ENCODE measurements around the gene LRCH3. TPM values are rescaled to one million over a fixed set of nuclear protein-coding genes. Genes with fewer than 3 reads are reported as not detected.

LRCH3 gene
- total RNA-seq, 3 donors from 2014 or later = 41.6 to 61.0 (median 49.8) TPM

DNA sequence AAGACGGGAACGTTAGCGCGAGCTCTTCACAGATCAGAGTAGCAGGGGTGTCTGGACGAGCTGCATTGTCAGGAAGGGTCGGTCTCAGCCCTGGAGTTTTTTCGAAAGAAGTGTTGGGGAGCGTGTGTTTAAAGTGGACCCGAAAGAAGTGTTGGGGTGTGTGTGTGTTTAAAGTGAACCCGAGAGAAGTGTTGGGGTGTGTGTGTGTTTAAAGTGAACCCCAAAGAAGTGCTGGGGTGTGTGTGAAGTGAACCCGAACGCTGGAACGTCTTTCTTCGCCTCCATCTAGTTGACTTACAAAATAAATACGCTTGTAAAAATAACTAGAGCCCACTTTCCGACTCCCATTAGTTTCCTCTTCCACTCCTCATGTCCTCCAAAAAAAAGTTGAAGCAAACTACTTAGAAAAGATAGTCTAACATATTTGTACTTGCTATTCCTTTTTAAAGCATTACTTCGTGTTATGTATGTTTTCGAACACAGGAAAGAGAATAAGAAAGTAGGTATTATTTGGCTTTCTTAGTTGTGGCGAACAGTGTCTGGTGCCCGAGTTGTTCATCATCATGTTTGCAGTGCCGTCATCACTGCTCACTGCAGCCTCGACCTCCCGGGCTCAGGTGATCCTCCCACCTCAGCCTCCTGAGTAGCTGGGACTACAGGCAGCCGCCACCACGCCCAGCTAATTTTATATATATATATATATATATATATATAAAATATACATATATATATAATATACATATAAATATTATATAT is 1.0 kb downstream of the LRCH3 start:
- H3K27ac ChIP-seq = peak overlapping the region; percentile 98
- H3K4me1 ChIP-seq = no peaks in the 10 kb centered on the region
- H3K27me3 ChIP-seq = no peaks in the 10 kb centered on the region
- intact Hi-C loops (cut with DNase I; ENCODE audit: low total_unique reads) = no loop called here
- TF ChIP-seq, protein P1, sequence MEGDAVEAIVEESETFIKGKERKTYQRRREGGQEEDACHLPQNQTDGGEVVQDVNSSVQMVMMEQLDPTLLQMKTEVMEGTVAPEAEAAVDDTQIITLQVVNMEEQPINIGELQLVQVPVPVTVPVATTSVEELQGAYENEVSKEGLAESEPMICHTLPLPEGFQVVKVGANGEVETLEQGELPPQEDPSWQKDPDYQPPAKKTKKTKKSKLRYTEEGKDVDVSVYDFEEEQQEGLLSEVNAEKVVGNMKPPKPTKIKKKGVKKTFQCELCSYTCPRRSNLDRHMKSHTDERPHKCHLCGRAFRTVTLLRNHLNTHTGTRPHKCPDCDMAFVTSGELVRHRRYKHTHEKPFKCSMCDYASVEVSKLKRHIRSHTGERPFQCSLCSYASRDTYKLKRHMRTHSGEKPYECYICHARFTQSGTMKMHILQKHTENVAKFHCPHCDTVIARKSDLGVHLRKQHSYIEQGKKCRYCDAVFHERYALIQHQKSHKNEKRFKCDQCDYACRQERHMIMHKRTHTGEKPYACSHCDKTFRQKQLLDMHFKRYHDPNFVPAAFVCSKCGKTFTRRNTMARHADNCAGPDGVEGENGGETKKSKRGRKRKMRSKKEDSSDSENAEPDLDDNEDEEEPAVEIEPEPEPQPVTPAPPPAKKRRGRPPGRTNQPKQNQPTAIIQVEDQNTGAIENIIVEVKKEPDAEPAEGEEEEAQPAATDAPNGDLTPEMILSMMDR (IDR thresholded peaks at IDR 0.05) = no peak
- TF ChIP-seq POLR2A (IDR thresholded peaks at IDR 0.05) (no peak), POLR2AphosphoS5 (IDR thresholded peaks at IDR 0.05) (no peak)
- H3K36me3 ChIP-seq = no peaks in the 10 kb centered on the region
- peak overlapping the region; percentile 79 to 98 (median 97) for H3K4me3 ChIP-seq
- DNase-seq (ENCODE audit: low spot score in 2 of 2) = no peak
- H3K9me3 ChIP-seq = no peaks in the 10 kb centered on the region

DNA sequence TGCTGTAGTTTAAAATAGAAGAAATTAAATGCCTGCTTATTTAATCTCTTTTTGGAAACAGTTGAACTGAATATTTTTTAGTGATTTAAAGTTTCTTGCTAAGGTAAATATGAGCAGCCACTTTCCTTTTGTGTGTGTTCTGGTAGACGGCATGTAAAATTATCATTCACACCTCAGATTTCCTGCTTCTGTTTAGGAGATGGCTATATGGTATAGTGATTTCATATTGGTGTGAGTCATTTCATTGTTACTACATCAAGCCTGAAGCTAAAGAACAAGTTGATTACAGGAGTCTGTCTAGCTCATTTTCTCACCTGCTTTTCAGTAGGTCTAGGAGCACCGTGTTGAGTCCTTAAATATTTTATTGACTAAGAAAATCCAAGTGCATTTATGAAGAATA is 2.2 kb downstream of the LRCH3 start:
- no peaks in the 10 kb centered on the region for H3K4me1 ChIP-seq
- H3K27ac ChIP-seq = no peak overlapping the region
- no peaks in the 10 kb centered on the region for H3K27me3 ChIP-seq
- intact Hi-C loops (cut with DNase I; ENCODE audit: low total_unique reads) = no loop called here
- peak overlapping the region in 1 of 3 donors; percentile 24 for H3K4me3 ChIP-seq
- TF ChIP-seq POLR2A (IDR thresholded peaks at IDR 0.05) (no peak), POLR2AphosphoS5 (IDR thresholded peaks at IDR 0.05) (no peak)
- TF ChIP-seq, protein P1 (IDR thresholded peaks at IDR 0.05) = no peak
- no peaks in the 10 kb centered on the region for H3K9me3 ChIP-seq
- H3K36me3 ChIP-seq = no peaks in the 10 kb centered on the region
- DNase-seq (ENCODE audit: low spot score in 2 of 2) = no peak

DNA sequence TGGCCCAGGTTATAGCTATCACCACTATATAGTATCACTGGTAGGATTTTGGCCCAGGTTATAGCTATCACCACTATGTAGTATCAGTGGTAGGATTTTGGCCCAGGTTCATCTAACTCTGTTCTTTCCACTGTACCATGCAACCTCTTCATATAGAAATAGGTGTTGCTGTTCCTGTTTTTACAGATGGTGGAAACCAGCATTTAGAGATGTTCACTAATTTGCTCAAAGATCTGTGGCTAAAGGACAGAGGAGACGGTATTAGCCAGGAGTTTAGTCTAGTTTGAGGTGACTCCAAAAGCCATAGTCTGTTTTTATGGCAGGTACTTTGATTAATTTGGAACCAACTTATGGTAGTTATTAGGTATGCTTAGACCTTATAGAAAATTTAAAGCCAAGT is 3.1 kb downstream of the LRCH3 start:
- no peak overlapping the region for H3K27ac ChIP-seq
- TF ChIP-seq POLR2AphosphoS5 (IDR thresholded peaks at IDR 0.05) (no peak), POLR2A (IDR thresholded peaks at IDR 0.05) (no peak)
- TF ChIP-seq, protein P1 (IDR thresholded peaks at IDR 0.05) = no peak
- intact Hi-C loops (cut with DNase I; ENCODE audit: low total_unique reads) = no loop called here
- no peaks in the 10 kb centered on the region for H3K27me3 ChIP-seq
- H3K4me3 ChIP-seq = no peak overlapping the region
- no peaks in the 10 kb centered on the region for H3K36me3 ChIP-seq
- no peaks in the 10 kb centered on the region for H3K9me3 ChIP-seq
- DNase-seq (ENCODE audit: low spot score in 2 of 2) = no peak
- no peaks in the 10 kb centered on the region for H3K4me1 ChIP-seq

GRCh38 chr3:197795200-197795599 is 4.1 kb downstream of the LRCH3 start:
- Histone ChIP-seq H3K27me3 (no peaks in the 10 kb centered on the region), H3K4me3 (no peak overlapping the region), H3K36me3 (no peaks in the 10 kb centered on the region), H3K4me1 (no peaks in the 10 kb centered on the region), H3K9me3 (no peaks in the 10 kb centered on the region), H3K27ac (no peak overlapping the region)
- intact Hi-C loops (cut with DNase I; ENCODE audit: low total_unique reads) = no loop called here
- no peak for DNase-seq (ENCODE audit: low spot score in 2 of 2)
- TF ChIP-seq, protein P1 (IDR thresholded peaks at IDR 0.05) = no peak
- TF ChIP-seq POLR2AphosphoS5 (IDR thresholded peaks at IDR 0.05) (no peak), POLR2A (IDR thresholded peaks at IDR 0.05) (no peak)

DNA sequence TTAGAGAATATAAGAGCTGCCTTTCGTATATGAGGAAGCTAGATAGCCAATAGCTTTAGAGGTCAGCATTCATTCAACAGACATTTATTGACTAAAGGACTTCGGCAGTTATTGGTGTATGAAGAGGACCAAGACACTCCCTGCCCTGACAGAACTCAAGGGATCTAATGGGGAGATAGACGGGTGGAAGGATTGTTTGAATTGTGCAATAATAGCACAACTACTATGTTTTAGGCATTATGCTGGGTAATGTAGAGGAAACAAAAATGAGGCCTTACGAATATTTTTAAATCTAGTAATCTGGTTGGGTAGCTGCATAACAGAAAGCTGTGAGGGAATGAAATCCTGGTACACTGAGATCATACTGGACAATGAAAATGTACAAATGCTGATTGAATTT is 5.0 kb downstream of the LRCH3 start:
- Histone ChIP-seq H3K27me3 (no peaks in the 10 kb centered on the region), H3K36me3 (no peaks in the 10 kb centered on the region), H3K9me3 (no peaks in the 10 kb centered on the region), H3K4me1 (no peaks in the 10 kb centered on the region), H3K27ac (no peak overlapping the region), H3K4me3 (no peak overlapping the region)
- intact Hi-C loops (cut with DNase I; ENCODE audit: low total_unique reads) = no loop called here
- DNase-seq (ENCODE audit: low spot score in 2 of 2) = no peak
- TF ChIP-seq POLR2A (IDR thresholded peaks at IDR 0.05) = no peak
- no peak for TF ChIP-seq POLR2AphosphoS5 (IDR thresholded peaks at IDR 0.05)
- TF ChIP-seq, protein P1 (IDR thresholded peaks at IDR 0.05) = no peak
